HK-2 (cell line): ENCODE results near the gene SYF2.

Experiments
- DNase-seq: peaks from one replicate; pipeline ENCODE4 v3.0.0-alpha.2; 2018; ENCODE audit not compliant: unreplicated experiment

The SYF2 gene

DNA sequence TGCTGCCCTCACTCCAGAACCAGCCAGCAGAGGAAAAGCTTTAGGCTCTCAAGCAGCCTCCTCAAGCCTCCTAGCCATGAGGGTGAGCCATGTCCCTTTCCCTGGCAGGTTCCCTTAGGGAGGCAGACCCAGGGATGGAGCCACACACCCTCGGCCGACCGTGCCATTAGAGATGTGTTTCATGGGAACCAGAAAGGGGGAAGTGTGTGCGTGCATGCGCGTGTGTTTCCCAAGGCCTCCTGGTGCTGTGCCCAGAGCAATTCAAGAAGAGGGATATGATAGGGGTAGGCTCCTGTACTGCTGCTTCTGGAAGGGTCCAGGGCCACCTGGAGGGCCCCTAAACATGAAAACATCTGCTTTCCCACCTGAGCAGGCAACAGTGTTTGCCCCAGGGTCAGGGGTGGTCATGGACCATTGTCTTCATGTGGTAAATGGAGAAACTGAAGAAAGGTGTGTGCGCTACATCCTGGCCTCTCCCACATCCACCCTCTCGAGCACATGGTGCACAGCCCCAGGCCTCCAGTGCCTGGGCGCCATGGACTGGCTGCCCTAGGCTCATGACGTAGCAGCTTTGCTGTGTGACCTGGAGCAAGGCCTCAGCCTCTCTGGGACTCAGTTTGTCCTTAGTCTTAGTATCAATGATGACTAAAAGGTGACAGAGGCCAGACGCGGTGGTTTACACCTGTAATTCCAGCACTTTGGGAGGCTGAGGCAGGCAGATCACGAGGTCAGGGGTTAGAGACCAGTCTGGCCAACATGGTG, 48.1 kb downstream of the SYF2 start:
- DNase-seq: no peak

DNA sequence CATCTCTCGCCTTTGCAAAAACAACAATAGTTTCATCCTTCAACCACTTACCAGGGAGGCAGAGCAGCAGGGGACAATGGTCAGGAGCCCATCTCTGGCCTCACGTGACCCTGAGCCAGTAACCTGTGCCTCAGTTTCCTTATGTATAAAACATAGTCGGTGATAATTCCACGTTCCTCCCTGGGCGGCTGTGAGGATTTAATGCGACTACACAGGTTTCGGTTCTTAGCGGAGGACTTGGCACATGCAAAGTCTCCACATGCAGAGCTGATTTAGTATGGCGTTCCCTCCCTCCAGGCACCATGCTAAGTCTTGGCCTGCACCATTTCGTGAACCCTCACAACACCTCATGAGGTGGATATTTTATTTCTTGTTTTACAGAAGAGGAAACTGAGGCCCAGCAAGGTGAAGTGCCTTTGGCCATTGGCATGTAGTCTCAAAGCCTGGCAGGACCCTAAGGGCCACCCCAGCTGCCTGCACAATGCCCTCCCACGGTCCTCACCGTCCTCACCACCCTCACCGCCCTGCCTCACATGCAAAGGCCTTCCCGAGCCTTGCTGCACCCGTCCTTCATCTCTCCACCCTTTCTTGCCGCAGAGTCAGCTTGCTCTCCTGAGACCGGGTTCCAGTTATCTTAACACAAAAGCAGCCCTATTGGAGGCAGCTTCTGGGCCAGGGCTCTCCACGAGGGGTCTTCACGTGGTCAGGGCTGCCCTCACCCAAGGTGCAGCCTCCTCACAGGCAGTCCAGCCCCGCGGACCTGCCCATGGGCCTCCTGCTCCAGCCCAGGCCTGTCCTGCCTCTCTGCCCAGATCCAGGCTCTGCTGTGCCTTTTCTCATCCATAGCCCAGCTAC, 48.9 kb downstream of the SYF2 start:
- DNase-seq: no peak

DNA sequence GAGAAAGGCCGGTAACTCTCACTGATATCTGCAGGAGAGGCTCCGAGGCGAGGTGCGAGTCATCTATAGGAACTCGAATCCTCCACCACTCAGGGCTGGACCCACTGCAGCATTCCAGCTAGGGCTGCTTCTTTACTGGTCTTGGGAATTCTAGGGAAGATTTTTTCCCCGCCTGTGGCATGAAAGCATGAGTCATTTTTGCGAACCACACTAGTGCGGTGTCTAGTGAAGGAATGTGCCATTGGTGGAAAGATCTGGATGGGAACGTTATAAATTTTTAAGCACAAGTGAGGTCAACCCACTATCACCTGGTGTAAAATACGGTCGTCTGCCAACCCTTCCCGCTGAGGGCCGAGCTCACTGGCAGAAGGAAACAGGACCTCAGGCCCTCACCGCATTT, 49.7 kb downstream of the SYF2 start:
- DNase-seq: peak; percentile 46

DNA sequence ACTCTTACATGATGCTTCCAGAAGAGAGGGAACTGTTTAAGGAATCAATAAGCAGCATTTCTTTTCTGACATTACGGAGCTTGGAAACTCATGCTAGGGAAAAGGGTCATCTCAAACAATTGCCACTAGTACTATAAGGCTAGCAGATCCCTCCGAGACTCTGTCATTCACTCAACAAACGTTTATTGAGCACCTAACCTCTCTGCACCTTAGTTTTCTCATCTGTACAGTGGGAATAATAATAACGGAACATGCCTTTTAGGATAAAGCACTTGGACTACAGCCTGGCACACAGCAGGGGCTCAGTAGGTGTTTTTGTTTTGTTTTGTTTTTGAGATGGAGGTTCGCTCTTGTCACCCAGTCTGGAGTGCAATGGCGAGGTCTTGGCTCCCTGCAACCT, 51.3 kb downstream of the SYF2 start:
- no peak for DNase-seq

DNA sequence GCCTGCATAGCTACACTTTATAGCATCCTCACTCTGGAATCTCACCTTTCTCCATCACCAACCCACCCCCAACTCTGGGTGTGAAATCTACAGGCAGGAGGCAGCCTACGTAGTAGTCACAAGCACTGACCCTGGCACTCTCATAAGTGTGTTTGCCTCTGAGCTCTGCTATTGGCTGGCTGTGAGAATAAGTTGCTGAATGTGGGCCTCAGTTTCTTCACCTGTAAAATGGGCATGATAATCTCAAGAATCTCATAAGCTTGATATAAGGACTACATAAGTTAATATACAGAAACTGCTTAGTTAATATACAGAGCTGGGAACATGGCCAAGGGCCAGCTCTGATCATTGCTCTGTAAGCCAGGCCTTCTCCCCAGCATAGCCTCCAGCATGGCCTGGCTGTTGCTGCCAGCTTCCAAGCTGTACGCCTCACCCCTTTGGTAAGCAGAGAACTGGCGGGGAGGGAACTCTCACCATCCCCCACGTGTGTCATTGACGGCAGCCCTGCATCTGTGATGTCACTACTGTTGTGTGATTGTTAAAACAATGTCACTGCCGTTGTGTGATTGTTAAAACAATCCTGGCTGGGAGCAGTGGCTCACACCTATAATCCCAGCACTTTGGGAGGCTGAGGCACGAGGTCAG, 53.3 kb downstream of the SYF2 start:
- no peak for DNase-seq

DNA sequence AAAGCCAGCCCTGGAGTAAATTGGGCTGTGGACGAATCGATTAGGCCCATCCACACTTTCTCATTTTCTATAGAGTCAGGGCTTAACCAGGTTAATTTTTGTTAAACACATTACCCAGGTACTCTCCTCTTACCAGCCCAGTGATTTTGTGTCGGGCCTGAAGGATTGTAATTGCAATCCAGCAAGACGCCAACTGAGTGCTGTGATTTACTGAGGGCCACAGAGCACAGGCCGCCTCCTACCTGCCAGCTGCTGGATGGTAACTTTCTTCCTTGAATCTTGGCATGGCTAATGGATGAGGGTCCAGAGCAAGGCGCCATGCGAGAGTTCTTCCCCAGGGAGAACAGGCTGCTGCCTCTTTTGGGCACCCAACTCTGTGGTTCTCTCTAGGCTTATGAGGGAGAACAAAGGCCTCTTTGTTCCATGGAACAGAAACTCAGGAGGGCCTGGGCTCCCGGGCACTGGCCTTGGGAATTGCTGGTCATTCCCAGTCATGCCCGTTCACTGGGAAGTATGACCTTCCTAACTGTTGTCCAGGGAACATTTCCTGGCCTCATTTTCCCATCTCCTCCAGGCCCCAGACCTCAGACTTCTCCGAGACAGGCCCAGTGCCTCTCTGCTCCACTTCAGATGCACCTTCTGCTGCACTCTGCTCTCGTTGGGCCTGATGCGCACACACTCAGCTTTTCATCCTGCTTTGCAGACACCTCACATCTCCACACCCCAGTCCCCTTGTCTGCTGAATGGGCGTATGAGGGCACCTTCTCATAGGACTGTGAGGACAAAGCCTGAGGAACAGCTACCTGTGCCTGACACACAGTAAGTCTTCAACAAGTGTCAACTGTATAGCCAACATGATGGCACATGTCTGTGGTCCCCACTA, 57.3 kb downstream of the SYF2 start:
- DNase-seq: no peak

DNA sequence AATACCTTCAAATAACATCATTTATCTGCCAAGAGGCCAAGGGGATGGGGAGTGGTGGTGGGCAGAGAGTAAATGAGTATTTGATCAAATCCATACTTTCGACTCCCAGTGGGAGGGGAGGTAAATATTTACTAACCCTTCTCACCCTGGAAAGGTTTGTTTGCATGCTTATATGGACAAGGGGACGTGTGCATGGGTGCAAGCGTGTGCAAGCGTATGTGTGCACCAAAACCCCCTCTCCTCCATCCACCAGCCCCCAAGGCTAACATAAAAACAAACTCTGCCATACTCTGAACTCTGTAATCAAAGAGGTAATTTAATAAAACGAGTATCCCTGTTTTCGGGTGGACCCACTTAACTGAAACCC, 58.0 kb downstream of the SYF2 start:
- no peak for DNase-seq

DNA sequence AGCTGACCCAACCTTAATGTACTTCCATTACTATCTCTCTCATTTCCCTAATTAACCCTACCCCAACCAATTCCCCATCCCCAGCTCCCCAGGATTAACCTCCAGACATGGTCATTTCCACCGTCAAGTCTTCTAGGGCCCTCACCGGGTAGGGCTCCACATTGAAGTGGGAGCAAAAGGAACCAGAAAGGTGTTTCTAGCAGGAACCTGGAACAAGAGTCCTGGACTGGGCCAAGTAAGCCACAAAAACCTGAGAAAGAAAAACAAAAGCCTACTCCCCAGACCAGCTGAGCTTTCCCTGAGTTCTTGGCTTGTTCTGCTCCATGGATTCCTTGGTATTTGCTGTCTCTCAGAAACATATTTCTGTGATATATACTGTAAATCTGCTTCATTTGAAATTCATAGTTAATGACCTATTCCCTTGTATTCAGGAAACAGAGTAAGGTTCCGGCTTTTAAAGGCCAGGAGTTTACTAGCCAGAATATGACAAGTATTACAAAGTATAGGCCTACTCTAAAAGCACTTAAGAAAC, 58.4 kb downstream of the SYF2 start:
- DNase-seq: no peak
